ENCODE results near the gene SNX3.
A peak's percentile ranks its signal among the peaks of the same experiment; 100 is the strongest.
"Not testable (repeated sequence)": the region's sequence is repeated elsewhere in the genome, so short reads cannot be mapped to it uniquely, and the experiment has no call there.

Gene SNX3

DNA sequence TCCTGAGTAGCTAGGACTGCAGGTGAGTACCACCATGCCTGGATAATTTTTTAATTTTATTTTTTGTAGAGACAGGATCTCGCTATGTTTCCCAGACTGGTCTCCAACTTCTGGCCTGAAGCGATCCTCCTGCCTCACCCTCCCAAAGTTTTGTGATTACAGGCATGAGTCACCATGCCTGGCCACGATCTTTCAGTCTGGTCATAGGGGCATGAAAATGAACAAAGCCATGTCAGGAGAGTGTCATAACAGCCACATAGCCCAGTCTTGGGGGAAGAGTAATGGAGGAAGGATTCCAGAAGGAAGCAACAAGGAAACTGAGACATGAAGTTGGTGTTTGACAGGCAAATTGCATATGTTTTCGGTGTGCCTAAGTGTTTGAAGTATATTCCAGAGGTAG lies 17.0 kb upstream of the SNX3 start:
- no peak overlapping the region for H3K4me3 ChIP-seq (ENCODE audit: low read depth, low read length)
- TF ChIP-seq, protein P1, sequence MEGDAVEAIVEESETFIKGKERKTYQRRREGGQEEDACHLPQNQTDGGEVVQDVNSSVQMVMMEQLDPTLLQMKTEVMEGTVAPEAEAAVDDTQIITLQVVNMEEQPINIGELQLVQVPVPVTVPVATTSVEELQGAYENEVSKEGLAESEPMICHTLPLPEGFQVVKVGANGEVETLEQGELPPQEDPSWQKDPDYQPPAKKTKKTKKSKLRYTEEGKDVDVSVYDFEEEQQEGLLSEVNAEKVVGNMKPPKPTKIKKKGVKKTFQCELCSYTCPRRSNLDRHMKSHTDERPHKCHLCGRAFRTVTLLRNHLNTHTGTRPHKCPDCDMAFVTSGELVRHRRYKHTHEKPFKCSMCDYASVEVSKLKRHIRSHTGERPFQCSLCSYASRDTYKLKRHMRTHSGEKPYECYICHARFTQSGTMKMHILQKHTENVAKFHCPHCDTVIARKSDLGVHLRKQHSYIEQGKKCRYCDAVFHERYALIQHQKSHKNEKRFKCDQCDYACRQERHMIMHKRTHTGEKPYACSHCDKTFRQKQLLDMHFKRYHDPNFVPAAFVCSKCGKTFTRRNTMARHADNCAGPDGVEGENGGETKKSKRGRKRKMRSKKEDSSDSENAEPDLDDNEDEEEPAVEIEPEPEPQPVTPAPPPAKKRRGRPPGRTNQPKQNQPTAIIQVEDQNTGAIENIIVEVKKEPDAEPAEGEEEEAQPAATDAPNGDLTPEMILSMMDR (IDR thresholded peaks at IDR 0.05; ENCODE audit: low read depth, low read length) = no peak

DNA sequence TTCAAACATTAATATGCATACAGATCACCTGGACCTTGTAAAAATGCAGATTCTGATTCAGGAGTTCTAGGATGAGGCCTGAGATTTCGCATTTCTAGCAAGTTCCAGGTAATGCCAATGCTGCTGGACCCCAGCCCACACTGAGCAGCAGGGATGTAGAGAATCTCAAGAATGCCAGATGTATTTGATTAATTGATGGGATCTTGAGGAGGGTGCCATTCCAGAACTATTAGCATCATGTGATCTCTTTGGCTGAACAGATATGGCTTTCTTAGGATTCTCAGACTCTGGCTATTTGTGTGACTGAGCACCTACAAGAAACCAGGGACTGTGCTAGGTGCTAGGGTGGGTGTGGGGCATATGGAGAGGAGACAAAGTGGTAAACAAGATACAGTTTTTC lies 16.5 kb upstream of the SNX3 start:
- no peak overlapping the region for H3K4me3 ChIP-seq (ENCODE audit: low read depth, low read length)
- TF ChIP-seq, protein P1 (IDR thresholded peaks at IDR 0.05; ENCODE audit: low read depth, low read length) = no peak

DNA sequence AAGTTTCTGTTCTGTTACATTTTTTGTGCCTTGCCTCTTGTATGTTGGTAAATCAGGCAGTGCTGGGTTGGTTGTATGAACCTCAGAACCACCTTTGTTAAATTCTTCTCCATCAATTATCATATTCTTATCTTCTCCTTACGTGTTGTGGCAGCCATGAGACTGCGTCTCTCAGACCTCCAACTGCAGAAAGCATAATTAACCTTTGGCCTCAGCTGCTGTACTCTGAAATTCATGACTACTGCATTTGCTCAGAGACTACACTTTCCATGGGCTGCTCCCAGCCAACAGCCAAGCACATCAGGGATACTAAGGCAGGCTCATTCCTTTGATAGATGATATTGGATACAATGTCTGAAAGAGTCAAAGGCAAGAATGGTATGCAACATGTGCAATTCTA lies 15.1 kb upstream of the SNX3 start:
- TF ChIP-seq, protein P1 (IDR thresholded peaks at IDR 0.05; ENCODE audit: low read depth, low read length) = no peak
- H3K4me3 ChIP-seq (ENCODE audit: low read depth, low read length) = no peak overlapping the region

DNA sequence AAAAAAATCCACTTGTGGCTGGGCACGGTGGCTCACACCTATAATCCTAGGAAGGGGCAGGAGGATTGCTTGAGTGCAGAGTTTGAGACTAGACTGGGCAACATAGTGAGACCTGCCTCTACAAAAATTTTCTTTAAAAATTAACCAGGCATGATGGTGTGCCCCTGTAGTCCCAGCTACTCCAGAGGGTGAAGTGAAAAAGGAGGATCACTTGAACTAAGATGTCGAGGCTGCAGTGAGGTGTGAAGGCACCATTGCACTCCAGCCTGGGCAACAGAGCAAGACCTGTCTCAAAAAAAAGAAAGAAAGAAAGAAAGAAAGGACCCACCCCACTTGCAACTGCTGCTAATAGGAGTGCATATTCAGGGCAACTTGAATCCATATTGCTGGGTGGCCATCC lies 13.7 kb upstream of the SNX3 start:
- no peak overlapping the region for H3K4me3 ChIP-seq (ENCODE audit: low read depth, low read length)
- TF ChIP-seq, protein P1 (IDR thresholded peaks at IDR 0.05; ENCODE audit: low read depth, low read length) = no peak

DNA sequence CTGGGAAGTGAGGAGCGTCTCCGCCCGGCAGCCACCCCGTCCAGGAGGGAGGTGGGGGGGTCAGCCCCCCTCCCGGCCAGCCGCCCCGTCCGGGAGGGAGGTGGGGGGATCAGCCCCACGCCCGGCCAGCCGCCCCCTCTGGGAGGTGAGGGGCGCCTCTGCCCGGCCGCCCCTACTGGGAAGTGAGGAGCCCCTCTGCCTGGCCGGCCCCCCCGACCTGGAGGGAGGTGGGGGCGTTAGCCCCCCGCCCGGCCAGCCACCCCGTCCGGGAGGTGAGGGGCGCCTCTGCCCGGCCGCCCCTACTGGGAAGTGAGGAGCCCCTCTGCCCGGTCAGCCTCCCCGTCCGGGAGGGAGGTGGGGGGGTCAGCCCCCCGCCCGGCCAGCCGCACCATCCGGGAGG lies 9.1 kb upstream of the SNX3 start:
- not testable (repeated sequence) for H3K4me3 ChIP-seq (ENCODE audit: low read depth, low read length)

DNA sequence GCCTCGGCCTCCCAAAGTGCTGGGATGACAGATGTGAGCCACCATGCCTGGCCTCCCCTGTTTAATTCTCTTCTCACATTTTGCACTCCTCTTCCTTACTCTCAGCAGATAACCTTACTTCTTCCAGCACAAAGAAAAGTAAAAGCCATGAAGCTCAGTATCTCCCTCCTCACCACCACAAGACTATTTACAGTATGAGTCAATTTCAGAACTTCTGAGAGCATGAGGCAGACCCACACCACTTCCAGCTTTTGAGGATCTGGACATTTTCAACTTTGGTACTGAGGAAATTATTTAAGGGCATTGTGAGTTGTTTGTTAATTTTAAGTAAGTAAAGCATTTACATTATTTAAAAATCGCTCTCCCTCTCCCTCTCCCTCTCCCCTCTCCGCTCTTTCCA lies 8.0 kb upstream of the SNX3 start:
- TF ChIP-seq, protein P1 (IDR thresholded peaks at IDR 0.05; ENCODE audit: low read depth, low read length) = no peak
- H3K4me3 ChIP-seq (ENCODE audit: low read depth, low read length) = no peak overlapping the region

DNA sequence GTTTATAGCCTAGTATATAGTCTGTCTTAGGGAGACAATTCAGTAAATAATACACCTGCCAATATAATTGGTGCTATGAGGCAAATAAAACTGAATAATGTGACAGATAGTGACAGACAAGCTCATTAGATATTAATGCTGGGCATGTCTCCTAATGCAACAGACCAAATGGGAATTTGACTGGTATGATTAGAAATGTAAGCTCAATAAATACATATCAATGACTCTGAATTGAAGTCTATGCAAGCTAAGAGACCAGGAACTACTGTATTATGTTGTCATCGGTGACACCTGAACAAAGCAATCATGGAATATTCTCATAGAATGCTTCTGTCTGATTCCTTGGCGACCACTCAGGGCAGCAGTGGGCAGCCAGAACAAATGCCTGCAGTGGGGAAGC lies 2.5 kb upstream of the SNX3 start:
- no peak overlapping the region for H3K4me3 ChIP-seq (ENCODE audit: low read depth, low read length)
- TF ChIP-seq, protein P1 (IDR thresholded peaks at IDR 0.05; ENCODE audit: low read depth, low read length) = no peak

DNA sequence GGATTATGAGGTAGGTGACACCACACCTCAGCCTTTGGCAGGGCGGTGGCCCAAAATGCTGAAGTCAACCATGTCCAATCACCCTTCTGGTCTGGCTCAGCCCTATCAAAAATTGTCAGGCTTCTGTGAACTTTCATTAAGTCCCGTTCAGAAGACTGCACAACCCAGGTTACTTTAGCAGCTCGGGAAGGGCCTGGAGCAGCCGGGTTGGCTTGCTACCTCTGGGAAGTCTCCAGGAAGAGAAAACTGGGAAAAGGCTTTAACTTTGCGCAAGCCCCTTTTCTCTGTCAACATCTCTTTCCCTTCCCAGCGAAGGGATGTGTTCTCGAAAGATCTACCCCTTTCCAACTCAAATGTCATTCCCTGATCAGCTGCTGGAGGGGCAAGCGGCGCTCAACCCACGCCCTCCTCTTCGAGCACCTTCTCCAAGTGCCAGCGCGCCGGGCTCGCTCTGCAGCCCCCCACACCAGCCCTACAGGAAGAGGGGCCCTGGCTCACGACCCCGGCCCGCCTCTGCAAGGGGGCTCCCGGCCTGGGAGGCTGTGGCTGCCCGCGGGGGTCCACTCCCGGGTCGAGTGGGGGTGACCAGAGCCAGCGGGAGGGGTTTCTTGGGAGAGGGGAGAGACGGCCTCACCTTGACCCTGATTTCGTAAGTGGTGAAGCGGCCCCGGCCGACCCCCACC lies 573 bp downstream of the SNX3 start:
- peak overlapping the region; percentile 96 for H3K4me3 ChIP-seq (ENCODE audit: low read depth, low read length)
- TF ChIP-seq, protein P1 (IDR thresholded peaks at IDR 0.05; ENCODE audit: low read depth, low read length) = no peak

All from WI38 (cell line).